ENCODE data around the gene POMGNT1. TPM values are rescaled to one million over a fixed set of nuclear protein-coding genes. Genes with fewer than 3 reads are reported as not detected.
"Not testable (repeated sequence)": the region's sequence is repeated elsewhere in the genome, so short reads cannot be mapped to it uniquely, and the experiment has no call there.

POMGNT1 gene
- 33.4 TPM for total RNA-seq

DNA sequence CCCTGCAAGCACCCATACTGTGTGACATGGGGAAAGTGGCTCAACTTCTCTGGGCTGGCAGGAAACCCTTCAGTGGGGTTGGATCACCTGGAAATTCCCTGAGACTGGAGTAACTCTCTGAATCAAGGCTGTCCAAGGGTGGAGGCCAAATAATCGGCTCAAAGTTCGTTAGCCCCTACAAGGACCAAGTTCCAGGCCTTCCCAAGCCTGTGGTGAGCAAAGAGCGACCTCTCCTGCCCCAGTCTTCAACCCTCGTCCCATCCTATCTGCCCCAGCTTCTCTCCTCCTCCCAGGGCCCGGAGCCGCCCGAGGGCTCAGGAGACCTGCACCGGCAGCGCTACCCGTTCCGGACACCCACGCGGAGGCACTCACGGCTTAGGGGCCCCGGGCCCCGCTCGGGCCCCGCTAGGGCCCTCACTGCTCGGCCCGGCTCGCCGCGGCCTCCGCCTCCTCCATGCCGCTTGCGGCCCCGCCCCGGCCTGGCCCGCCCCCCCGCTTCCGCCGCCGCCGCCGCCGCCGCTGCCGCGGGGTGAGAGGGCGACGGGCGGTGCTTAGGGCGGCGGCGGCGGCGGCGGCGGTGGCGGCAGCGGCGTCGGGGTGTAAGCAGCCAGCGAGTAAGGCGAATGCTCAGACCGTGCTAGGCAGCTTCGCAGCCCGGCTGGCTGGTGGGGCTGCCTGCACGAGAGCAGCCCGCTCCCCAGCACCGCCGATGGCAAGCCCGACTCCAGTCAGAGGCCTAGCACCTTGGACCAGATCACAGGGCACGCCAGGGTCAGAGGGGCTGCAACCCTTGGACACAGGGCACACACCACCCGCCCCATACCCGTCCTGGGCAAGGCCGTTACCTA is at the start of gene POMGNT1:
Gene POMGNT1, minus strand, starts transcription at position 471 of the 848 bp plus-strand sequence. CDS start 613 bp downstream, outside the sequence.
- peak; percentile 60 for DNase-seq

DNA sequence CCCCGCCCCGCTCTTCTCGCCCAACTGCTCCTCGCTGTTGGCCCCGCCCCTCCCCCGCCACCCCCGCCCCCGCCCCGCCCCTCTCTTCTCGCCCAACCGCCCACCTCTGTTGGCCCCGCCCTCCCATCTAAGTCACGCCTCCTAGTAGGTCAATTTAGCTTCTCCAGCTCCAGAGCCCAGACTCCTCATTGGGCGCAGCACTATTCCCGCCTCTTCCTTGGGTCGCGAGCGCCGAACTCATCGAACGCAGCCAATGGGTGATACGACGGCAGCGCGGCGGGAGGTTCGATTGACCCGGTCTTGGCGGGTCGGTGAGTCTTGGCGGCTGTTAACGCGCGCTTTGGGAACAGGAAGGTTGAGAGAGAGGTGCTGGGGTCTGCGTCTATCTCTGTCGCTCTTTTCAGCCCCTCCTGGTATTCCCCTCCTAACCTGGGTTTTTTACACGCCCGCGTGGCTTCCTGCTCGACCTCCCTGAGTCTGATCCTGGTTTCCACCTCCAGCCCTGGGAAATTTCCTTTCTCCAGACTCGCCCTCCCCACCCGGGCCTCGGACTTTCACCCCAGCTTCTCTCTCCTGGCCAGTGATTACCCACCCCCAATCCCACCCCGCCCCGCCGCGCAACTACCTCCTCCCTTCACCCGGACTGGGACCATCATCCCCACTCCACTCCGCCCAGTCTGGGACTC is 49.3 kb upstream of the POMGNT1 start, which contains the start of gene RAD54L:
Gene RAD54L, plus strand, starts transcription at position 328 of the 686 bp plus-strand sequence. CDS start 643 bp downstream, outside the sequence.
- DNase-seq: peak; percentile 98

DNA sequence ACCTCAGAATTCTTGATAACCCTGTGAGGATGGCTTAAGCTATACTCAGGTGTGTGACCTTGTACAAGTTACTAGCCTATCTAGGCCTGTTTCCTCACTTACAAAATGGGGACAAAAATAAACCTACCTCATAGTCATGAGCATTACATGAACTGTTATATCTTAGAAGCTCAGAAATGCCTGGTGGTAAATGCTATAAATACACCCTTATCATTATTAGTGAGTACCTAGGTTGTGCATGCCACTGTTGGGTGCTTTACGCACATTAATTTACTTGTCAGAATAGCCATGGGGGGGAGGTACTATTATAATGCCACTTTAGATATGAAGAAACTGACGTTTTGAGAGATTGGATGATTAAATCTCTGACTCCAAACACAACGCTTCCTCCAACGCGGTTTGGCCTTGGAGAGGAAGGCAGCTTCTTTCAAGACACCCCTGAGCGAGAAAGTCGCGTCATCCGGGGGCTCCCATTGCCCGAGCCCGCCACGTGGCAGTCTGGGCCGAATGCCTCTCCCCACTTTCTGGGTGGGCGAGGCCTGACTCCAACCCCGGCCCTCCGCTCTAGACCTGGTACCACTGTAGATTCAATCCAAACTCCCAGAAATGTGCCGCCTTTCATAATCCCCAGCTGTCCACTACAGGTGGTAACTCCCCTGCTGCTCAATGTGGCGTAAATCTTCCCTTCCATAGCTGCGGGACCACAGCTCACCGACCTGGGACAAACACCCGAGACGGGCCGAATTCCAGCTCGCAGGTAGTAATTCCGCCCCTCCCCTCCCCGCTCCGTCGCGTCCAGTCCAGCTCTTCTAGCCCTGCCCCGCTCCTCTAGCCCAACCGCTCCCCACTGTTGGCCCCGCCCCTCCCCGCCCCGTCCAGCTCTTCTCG is 48.6 kb upstream of the POMGNT1 start:
- no peak for DNase-seq

DNA sequence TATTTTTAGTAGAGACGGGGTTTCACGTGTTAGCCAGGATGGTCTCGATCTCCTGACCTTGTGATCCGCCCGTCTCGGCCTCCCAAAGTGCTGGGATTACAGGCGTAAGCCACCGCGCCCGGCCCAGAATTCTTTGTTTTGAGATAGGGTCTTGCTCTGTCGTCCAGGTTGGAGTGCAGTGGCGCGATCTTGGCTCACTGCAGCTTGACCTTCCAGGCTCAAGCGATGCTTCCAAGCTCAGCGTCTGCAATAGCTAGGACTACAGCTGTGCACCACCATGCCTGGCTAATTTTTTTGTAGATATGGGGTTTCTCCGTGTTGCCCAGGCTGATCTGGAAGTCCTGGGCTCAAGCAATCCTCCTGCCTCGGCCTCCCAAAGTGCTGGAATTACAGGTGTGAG is 47.9 kb upstream of the POMGNT1 start:
- not testable (repeated sequence) for DNase-seq

DNA sequence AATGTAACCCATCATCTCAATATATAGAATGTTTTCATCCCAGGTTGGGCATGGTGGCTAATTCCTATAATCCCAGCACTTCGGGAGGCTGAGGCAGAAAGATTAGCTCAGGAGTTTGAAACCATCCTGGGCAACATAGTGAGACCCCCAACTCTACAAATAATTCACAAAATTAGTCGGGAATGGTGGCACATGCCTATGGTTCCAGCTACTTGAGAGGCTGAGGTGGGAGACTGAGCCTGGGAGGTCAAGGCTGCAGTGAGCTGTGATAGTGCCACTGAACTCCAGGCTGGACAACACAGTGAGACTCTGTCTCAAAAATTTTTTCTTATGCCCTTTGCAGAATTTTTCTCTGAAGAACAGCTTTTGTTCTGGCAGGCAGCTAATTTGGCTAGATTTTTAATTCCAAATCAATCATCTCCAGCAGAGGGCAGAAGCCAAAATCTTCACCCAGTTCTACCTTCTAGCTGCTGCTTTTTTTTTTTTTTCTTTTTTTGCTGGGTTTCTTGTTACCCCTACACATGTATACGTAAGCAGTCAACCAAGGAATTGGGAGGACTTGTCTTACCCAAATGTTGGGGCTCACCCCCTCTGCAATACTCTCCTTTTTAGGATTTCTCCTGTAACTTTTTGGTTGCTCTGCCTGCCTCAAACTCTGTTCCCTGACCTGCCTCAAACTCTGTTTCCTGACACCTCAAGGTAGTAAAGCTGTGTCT is 46.6 kb upstream of the POMGNT1 start:
- DNase-seq: no peak

DNA sequence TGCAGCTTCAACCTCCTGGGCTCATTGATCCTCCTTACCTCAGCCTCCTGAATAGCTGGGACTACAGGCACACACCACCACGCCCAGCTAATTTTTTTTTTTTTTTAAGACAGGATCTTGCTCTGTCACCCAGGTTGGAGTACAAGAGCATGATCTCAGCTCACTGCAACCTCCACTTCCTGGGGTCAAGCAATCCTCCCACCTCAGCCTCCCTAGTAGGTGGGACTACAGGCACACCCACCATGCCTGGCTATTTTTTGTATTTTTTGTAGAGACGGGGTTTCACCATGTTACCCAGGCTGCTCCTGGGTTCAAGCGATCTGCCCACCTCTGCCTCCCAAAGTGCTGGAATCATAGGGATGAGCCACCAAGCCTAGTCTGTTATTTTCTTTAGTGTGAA is 45.6 kb upstream of the POMGNT1 start:
- DNase-seq: not testable (repeated sequence)

DNA sequence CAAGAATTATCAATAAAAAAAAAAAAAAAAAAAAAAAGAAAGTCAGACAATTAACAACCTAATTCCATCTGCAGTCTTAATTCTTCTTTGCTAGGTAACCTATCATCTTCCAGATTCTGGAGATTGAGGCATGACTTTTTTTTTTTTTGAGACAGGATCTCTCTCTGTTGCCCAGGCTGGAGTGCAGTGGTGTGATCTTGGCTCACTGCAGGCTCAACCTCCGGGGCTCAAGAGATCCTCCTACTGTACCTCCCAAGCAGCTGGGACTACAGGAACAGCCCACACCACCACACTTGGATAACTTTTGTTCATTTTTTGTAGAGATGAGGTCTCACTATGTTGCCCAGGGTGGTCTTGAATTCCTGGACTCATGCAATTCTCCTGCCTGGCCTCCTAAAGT is 44.7 kb upstream of the POMGNT1 start:
- no peak for DNase-seq

DNA sequence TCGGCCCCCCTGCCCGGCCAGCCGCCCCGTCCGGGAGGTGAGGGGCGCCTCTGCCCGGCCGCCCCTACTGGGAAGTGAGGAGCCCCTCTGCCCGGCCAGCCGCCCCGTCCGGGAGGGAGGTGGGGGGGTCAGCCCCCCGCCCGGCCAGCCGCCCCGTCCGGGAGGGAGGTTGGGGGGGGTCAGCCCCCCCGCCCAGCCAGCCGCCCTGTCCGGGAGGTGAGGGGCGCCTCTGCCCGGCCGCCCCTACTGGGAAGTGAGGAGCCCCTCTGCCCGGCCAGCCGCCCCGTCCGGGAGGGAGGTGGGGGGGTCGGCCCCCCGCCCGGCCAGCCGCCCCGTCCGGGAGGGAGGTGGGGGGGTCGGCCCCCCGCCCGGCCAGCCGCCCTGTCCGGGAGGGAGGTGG is 43.5 kb upstream of the POMGNT1 start:
- DNase-seq: not testable (repeated sequence)

DNA sequence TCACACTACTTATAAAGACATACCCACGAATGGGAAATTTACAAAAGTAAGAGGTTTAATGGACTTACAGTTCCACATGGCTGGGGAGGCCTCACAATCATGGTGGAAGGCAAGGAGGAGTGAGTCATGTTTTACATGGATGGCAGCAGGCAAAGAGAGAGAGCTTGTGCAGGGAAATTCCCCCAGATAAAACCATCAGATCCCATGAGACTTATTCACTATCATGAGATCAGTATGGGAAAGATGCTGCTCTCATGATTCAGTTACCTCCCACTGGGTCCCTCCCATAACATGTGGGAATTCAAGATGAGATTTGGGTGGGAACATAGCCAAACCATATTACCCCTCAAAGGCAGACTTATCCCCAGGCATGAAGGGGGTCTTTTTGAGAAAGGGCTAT is 40.6 kb upstream of the POMGNT1 start:
- DNase-seq: not testable (repeated sequence)

DNA sequence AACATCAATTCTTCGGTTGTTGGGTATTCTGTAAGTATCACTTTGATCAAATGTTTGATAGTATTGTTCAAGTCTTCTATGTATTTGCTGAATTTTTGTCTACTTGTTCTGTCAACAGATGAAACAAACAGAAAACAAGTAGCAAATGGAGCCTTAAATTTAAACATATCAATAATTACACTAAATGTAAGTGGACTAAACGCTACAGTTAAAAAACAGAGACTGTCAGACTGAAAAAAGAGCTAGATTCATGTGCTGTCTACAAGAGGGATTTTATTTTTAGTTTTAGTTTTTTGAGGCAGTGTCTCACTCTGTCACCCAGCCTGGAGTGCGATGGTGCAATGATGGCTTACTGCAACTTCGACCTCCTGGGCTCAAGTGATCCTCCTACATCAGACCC is 38.6 kb upstream of the POMGNT1 start:
- DNase-seq: no peak

DNA sequence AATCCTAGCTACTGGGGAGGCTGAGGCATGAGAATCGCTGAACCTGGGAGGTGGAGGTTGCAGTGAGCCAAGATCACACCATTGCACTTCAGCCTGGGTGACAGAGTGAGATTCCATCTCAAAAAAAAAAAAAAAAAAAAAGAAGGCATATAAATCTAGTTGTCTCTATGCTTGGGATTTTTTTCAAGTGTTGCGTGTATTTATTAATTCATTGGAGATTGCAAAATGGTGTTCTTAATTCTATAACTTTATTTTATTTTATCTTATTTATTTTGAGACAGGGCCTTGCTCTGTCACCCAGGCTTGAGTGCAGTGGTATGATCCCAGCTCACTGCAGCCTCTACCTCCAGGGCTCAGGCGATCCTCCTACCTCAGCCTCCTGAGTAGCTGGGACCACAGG is 33.0 kb upstream of the POMGNT1 start:
- not testable (repeated sequence) for DNase-seq

DNA sequence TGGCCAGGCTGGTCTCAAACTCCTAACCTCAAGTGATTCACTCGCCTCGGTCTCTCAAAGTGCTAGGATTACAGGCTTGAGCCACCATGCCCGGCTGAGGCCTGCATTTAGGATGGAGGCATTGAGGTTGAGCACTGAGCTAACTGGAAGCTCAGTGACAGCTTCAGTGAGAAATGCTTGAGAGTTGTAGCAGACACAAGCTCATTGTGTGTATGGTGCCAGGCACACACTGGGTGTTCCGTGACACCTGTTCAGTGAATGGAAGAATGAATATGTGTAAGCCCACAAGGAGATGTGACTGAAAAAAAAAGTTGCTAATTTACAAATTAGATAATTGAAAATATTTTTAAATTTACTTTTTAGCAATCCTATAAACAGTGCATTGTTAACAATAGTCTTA is 26.7 kb upstream of the POMGNT1 start:
- no peak for DNase-seq

DNA sequence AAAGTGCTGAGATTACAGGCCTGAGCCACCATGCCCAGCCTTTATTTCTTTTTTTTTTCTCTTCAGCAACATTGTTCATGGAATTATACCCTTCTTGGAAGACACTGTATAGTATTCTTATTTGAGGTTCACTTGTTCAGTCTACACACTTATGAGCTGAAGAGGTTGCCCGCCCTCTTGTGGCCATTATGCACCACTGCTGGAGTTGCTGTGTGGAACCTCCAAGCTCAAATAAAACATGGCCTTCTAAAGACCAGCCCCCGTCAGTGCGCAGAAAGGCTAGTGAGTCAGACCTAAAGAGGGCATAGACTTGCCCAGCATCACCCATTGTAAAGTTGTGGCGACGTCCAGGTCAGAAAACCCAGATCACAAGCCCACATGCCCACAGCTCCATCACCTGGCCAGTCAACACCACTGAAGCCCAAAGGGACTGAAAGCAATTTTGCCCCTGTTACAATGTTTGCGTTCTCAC is 25.3 kb upstream of the POMGNT1 start:
- peak; percentile 67 for DNase-seq

DNA sequence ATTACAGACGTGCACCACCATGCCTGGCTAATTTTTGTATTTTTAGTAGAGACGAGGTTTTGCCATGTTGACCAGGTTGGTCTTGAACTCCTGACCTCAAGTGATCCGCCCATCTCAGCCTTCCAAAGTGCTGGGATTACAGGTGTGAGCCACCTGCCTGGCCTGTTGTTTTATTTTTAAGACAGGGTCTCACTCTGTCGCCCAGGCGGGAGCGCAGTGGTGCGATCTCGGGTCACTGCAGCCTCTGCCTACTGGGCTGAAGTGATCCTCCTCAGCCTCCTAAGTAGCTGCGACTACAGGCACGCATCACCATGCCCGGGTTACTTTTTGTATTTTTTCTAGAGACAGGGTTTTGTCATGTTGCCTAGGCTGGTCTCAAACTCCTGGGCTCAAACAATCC is 24.8 kb upstream of the POMGNT1 start:
- not testable (repeated sequence) for DNase-seq

DNA sequence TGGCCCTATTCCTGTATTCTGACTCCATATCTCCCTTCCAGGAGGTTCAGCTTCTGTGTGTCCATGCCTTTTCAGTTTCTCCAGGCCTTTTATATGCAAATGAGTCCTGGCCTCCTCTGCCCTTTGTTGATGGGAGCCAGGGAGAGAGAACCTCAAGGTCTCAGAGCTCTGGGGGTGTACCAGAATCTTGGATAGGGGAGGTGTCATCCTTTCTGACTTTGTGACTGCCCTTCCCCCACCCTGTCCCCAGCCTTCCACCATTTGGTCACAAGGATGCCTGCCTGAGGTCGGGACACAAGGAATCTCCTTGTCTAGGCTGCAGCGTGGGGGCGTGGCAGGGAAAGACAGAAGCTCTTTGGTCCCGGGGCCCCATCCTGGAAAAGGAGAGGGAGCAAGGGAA is 23.5 kb upstream of the POMGNT1 start:
- DNase-seq: peak; percentile 65

DNA sequence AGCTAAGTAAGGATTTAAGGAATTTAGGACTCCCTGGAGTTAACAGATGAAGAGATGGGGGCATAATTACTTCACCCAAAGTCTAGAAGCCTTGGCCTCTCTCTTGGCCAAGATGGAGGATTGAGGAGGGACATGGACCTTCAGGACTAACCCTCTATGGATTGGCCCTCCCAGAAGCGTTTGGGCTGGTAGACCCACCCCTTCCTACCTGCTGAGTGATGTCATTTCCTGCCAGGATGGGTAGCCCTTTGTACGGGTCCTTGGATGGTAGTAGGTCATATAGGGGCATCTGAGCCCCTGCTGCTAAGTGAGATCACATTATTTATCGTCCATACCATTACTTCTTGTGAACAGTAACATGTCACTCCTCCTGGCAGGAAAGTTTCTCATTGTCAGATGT is 22.6 kb upstream of the POMGNT1 start:
- no peak for DNase-seq

DNA sequence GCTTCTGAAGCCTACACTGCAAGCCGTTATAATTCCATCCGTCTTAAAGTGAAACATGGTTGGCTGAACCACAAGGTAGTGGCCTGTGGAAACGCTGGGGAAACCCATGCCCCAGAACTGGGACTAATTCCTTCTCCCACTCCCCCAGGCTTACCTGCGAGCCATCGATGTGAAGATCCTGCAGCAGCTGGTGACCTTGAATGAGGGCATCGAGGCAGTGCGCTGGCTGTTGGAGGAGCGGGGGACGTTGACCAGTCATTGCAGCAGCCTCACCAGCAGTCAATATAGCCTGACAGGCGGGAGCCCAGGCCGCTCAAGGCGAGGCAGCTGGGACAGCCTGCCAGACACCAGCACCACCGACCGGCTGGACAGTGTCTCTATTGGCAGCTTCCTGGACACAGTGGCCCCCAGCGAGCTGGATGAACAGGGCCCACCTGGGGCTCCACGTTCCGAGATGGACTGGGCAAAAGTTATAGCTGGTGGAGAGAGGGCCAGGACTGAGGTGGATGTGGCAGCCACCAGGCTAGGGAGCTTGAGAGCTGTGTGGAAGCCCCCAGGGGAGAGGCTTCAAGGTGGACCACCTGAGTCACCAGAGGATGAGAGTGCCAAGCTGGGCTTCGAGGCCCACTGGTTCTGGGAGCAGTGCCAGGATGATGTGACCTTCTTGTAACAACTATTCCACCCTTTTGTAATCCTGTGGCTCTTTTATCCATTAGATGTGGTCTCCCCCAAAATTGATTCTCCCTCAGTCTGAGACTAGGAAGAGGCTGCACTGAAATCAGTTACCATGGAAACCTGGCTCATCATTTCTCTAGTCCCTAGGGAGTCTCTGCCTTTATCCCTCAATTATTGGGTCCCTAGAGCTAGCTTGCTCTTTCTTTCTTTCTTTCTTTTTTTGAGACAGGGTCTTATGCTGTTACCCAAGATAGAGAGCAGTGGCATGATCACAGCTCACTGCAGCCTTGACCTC is 21.6 kb upstream of the POMGNT1 start:
- no peak for DNase-seq

DNA sequence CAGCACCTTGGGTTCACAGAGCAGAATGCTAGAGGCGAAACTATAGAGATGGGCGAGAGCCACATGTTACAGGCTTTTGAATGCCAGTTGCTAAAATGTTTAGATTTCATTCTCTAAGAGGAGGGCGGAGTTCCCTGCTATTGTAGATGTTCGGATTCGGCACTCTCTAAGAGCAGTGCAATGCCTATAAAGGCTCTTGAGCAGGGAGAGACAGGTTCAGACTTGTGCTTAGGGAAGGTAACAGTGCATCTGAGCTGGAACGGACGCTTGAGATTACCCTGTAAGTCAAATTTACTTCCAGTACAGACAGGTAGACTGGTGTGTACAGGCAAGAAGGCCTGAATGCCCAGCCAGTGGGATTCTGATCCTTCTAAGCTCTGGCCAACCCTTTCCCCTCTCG is 20.2 kb upstream of the POMGNT1 start:
- DNase-seq: no peak

DNA sequence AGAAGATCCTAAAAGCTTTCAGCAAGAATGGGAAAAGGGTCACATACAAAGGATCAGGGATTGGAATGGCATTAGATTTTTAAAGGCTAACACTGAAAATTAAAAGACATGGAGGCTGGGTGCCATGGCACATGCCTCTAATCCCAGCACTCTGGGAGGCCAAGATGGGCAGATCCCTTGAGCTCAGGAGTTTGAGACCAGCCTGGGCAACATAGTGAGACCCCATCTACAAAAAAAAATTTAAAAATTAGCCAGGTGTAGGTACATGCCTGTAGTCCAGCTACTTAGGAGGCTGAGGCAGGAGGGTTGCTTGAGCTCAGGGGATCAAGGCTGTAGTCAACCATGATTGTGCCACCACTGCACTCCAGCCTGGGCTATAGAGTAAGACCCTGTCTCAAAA is 17.3 kb upstream of the POMGNT1 start:
- DNase-seq: no peak

DNA sequence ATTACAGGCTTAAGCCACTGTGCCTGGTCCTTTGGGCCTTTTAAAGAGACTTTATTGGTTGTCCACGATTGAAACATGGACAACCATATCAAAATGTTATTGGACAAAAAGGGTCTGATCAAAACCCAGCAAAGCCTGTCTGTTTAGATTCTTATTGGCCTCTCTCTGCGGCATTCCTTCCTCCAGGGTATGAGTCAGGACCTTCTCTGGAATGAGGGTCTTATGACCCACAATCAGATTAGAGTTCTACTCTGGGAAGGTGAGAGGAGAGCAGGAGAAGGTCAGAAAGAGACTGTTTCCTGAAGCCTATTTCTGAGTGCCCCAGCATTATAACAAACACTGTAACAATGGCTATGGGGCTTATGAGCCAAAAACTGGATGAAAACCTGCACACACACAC is 12.8 kb upstream of the POMGNT1 start:
- DNase-seq: no peak

DNA sequence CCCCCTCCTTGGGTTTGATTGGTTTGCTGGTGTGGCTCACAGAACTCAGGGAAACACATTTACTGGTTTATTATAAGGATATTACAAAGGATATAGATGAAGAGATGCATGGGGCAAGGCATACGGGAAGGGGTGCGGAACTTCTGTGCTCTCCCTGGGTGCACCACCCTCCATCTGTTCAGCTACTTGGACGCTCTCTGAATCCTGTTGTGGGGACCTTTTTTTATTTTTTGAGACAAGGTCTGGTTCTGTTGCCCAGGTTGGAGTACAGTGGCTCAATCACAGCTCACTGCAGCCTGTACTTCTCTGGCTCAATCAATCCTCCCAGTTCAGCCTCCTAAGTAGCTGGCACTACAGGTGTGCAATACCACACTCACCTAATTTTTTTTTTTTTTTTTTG is 12.3 kb upstream of the POMGNT1 start:
- no peak for DNase-seq

All from occipital lobe (tissue), 2 donors.